Astrocyte (in vitro differentiated cells and primary cell): ENCODE data around the gene PKHD1.

Source experiments
- EZH2 ChIP-seq: IDR thresholded peaks from 2 replicates; pipeline ENCODE4 v1.6.1; 2012; ENCODE audit warnings: mild to moderate bottlenecking, low read length, inconsistent platforms; ENCODE audit not compliant: insufficient read depth
- TF ChIP-seq, protein P1 (sequence below): IDR thresholded peaks from 2 replicates; pipeline ENCODE4 v1.5.1; 2011; ENCODE audit warnings: low read depth, mild to moderate bottlenecking, inconsistent platforms, low read length, moderate library complexity; ENCODE audit not compliant: insufficient read depth

- TF ChIP-seq, protein P1, sequence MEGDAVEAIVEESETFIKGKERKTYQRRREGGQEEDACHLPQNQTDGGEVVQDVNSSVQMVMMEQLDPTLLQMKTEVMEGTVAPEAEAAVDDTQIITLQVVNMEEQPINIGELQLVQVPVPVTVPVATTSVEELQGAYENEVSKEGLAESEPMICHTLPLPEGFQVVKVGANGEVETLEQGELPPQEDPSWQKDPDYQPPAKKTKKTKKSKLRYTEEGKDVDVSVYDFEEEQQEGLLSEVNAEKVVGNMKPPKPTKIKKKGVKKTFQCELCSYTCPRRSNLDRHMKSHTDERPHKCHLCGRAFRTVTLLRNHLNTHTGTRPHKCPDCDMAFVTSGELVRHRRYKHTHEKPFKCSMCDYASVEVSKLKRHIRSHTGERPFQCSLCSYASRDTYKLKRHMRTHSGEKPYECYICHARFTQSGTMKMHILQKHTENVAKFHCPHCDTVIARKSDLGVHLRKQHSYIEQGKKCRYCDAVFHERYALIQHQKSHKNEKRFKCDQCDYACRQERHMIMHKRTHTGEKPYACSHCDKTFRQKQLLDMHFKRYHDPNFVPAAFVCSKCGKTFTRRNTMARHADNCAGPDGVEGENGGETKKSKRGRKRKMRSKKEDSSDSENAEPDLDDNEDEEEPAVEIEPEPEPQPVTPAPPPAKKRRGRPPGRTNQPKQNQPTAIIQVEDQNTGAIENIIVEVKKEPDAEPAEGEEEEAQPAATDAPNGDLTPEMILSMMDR: no peak
- TF ChIP-seq EZH2: no peak
Observed at GRCh38 chr6:51738614-51739013, 348.8 kb downstream of the PKHD1 start.
